ENCODE data around the gene RRAS2. TPM values are rescaled to one million over a fixed set of nuclear protein-coding genes. Genes with fewer than 3 reads are reported as not detected.

The RRAS2 gene
- total RNA-seq, 2 experiments from 2014 or later: 0.60 TPM; not detected in 1

- intact Hi-C loops (cut with micrococcal nuclease; ENCODE audit: unreplicated experiment): no loop called here
- ChIA-PET CTCF (ENCODE audit: unreplicated experiment) (no interaction called here), POLR2A (no interaction called here)
- Histone ChIP-seq H3K4me1 (ENCODE audit: insufficient read depth, low read length, poor library complexity, severe bottlenecking) (no peaks in the 10 kb centered on the region), H3K4me2 (ENCODE audit: low read length) (no peak overlapping the region), H3K9me3 (ENCODE audit: low read length) (no peaks in the 10 kb centered on the region), H3K9me2 (ENCODE audit: insufficient read depth, low read length) (no peaks in the 10 kb centered on the region), H3K4me3 (ENCODE audit: low read depth, low read length, poor library complexity, severe bottlenecking) (no peak overlapping the region), H4K20me1 (ENCODE audit: insufficient read depth, low read length) (no peaks in the 10 kb centered on the region), H3K36me3 (ENCODE audit: insufficient read depth, low read length) (no peaks in the 10 kb centered on the region), H2AFZ (ENCODE audit: low read length) (no peak overlapping the region), H3K27ac (ENCODE audit: low read depth, low read length, poor library complexity, severe bottlenecking) (no peak overlapping the region), H3K79me2 (ENCODE audit: insufficient read depth, low read depth, low read length) (no peaks in the 10 kb centered on the region)
- no TSS peak for BruUV-seq (replicated peaks)
- no peak for DNase-seq (ENCODE audit: low spot score)
- TF ChIP-seq CTCF (conservative IDR thresholded peaks at IDR 0.05; ENCODE audit: low read length) (no peak), EZH2phosphoT487 (IDR thresholded peaks at IDR 0.05; ENCODE audit: borderline replicate concordance, low read depth, low read length) (no peak)
Observed at GRCh38 chr11:14310679-14311078, 48.3 kb downstream of the RRAS2 start.

DNA sequence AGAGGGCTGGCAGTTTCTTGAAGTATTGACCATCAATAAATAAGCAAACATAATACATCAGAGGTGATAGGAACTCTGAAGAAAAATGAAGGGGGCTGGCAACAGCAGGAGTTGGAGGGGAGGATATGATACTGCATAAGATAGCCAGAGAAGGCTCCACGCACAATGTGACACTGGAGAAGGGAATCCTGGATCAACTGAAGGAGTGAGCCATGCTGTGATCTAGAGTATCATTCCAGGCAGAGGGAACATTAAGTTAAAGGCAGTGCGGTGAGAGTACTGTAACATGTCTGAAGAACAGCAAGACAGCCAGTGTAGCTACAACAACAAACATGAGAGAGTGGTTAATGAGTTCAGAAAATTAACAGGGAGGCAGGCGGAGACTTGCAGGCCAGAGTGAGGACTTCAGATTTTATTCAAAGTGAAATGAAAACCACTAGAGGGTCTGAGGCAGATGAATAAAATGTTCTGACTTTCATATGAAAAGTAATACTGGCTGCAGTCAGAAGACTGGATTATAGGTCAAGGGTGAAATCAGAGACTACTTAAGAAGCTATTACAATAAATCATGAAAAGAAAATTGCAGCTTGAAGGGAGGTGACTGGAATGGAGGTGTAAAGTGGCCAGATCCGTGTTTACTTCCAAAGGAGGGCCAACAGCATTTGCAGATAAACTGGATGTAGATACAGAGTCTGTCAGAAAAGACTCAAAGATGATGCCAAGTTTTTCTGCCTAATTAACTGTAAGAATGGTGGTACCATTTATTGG is 49.4 kb downstream of the RRAS2 start:
- Histone ChIP-seq H3K9me3 (ENCODE audit: low read length) (no peaks in the 10 kb centered on the region), H3K36me3 (ENCODE audit: insufficient read depth, low read length) (no peaks in the 10 kb centered on the region), H3K9me2 (ENCODE audit: insufficient read depth, low read length) (no peaks in the 10 kb centered on the region), H2AFZ (ENCODE audit: low read length) (no peak overlapping the region), H3K4me1 (ENCODE audit: insufficient read depth, low read length, poor library complexity, severe bottlenecking) (no peaks in the 10 kb centered on the region), H3K79me2 (ENCODE audit: insufficient read depth, low read depth, low read length) (no peaks in the 10 kb centered on the region), H3K4me3 (ENCODE audit: low read depth, low read length, poor library complexity, severe bottlenecking) (no peak overlapping the region), H3K27ac (ENCODE audit: low read depth, low read length, poor library complexity, severe bottlenecking) (no peak overlapping the region), H4K20me1 (ENCODE audit: insufficient read depth, low read length) (no peaks in the 10 kb centered on the region), H3K4me2 (ENCODE audit: low read length) (no peak overlapping the region)
- ChIA-PET CTCF (ENCODE audit: unreplicated experiment) (no interaction called here), POLR2A (no interaction called here)
- no peak for TF ChIP-seq CTCF (conservative IDR thresholded peaks at IDR 0.05; ENCODE audit: low read length)
- TF ChIP-seq EZH2phosphoT487 (IDR thresholded peaks at IDR 0.05; ENCODE audit: borderline replicate concordance, low read depth, low read length): no peak
- no peak for DNase-seq (ENCODE audit: low spot score)
- intact Hi-C loops (cut with micrococcal nuclease; ENCODE audit: unreplicated experiment): no loop called here
- no TSS peak for BruUV-seq (replicated peaks)

DNA sequence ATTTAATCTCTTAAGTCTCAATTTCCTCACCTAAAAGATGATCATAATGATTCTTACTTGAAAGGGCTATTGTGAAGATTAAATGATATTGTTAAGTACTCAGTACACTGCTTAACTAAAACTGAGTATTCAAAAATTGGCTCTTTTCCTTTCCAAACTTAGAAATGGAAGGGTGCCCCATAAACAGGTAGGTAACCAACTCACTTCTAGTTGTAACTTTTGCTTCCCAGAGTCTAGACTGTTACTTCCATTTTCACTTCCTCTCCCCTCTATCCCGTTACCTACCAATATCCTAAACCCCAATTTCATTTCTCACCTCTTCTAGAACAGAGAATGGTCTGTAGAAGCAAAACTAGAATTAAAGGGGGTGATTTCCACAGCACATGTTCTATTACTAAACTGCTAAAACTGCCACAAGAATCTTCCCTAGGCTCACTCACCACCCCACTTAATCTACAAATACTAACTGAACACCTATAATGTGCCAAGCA is 50.0 kb downstream of the RRAS2 start:
- intact Hi-C loops (cut with micrococcal nuclease; ENCODE audit: unreplicated experiment): no loop called here
- H3K4me1 ChIP-seq (ENCODE audit: insufficient read depth, low read length, poor library complexity, severe bottlenecking): no peaks in the 10 kb centered on the region
- H3K4me3 ChIP-seq (ENCODE audit: low read depth, low read length, poor library complexity, severe bottlenecking): no peak overlapping the region
- no peaks in the 10 kb centered on the region for H3K36me3 ChIP-seq (ENCODE audit: insufficient read depth, low read length)
- TF ChIP-seq EZH2phosphoT487 (IDR thresholded peaks at IDR 0.05; ENCODE audit: borderline replicate concordance, low read depth, low read length) (no peak), CTCF (conservative IDR thresholded peaks at IDR 0.05; ENCODE audit: low read length) (no peak; the same call in 1 of the 2 replicates)
- no peak overlapping the region for H3K4me2 ChIP-seq (ENCODE audit: low read length)
- no peaks in the 10 kb centered on the region for H3K9me2 ChIP-seq (ENCODE audit: insufficient read depth, low read length)
- H3K79me2 ChIP-seq (ENCODE audit: insufficient read depth, low read depth, low read length): no peaks in the 10 kb centered on the region
- H2AFZ ChIP-seq (ENCODE audit: low read length): no peak overlapping the region
- no TSS peak for BruUV-seq (replicated peaks)
- no peak overlapping the region for H3K27ac ChIP-seq (ENCODE audit: low read depth, low read length, poor library complexity, severe bottlenecking)
- no peaks in the 10 kb centered on the region for H4K20me1 ChIP-seq (ENCODE audit: insufficient read depth, low read length)
- ChIA-PET POLR2A (no interaction called here), CTCF (ENCODE audit: unreplicated experiment) (no interaction called here)
- no peaks in the 10 kb centered on the region for H3K9me3 ChIP-seq (ENCODE audit: low read length)
- no peak for DNase-seq (ENCODE audit: low spot score)
